Right atrium auricular region (tissue), 2 donors: Measurements from ENCODE around the gene TAF6. TPM values are rescaled to one million over a fixed set of nuclear protein-coding genes. Genes with fewer than 3 reads are reported as not detected.
A peak's percentile ranks its signal among the peaks of the same experiment; 100 is the strongest.

Source experiments
- DNase-seq: peaks from one replicate; pipeline ENCODE4 v3.0.0-alpha.2; 2019; ENCODE audit warnings: low spot score
- H3K27ac ChIP-seq, 2 donors: fragments of 200-600 bp; sonication (generic); 1 replicate in 1 of 2; 2 replicates in 1 of 2; pipeline ENCODE4 v1.5.1; 2016 to 2019
- H3K27me3 ChIP-seq, 2 donors: fragments of 200-600 bp; sonication (generic); one replicate each; pipeline versions ENCODE4 v1.5.1 to v1.6.0; 2017 to 2019
- H3K36me3 ChIP-seq: fragments of 200-600 bp; sonication (generic); one replicate; pipeline ENCODE4 v1.5.1; 2016
- H3K4me1 ChIP-seq, 2 donors: fragments of 200-600 bp; sonication (generic); one replicate each; pipeline versions ENCODE4 v1.5.1 to v1.6.0; 2017 to 2019
- H3K4me3 ChIP-seq, 2 donors: fragments of 200-600 bp; sonication (generic); 1 replicate in 1 of 2; 2 replicates in 1 of 2; pipeline ENCODE4 v1.5.1; 2017 to 2019; ENCODE audit warnings: mild to moderate bottlenecking in 1 of 2, moderate library complexity in 1 of 2
- H3K9me3 ChIP-seq, 2 donors: fragments of 200-600 bp; sonication (generic); one replicate each; pipeline ENCODE4 v1.5.1; 2019
- total RNA-seq, 2 donors: library from RNA; depleted of rRNA; stranded (reverse); fragments of >200 nt; gene quantifications; one replicate each; pipeline ENCODE4 v1.1.0, GENCODE V29; 2016
- TF ChIP-seq, protein P1 (sequence below), 2 donors: fragments of 200-600 bp; sonication (generic); IDR thresholded peaks; one replicate each; pipeline ENCODE4 v1.5.1; 2019; ENCODE audit warnings: antibody characterized with exemption in 2 of 2

TAF6 gene
- total RNA-seq, 2 donors from 2014 or later: 41.7 to 49.1 TPM

- Histone ChIP-seq H3K9me3 (no peaks in the 10 kb centered on the region), H3K36me3 (peaks cover 33% of the 10 kb centered on the region), H3K27me3 (no peaks in the 10 kb centered on the region), H3K27ac (peak overlapping the region in 1 of 2 donors; percentile 80), H3K4me1 (peaks cover 0 to 22% of the 10 kb centered on the region in 2 donors), H3K4me3 (no peak overlapping the region)
- no peak for DNase-seq
- TF ChIP-seq, protein P1, sequence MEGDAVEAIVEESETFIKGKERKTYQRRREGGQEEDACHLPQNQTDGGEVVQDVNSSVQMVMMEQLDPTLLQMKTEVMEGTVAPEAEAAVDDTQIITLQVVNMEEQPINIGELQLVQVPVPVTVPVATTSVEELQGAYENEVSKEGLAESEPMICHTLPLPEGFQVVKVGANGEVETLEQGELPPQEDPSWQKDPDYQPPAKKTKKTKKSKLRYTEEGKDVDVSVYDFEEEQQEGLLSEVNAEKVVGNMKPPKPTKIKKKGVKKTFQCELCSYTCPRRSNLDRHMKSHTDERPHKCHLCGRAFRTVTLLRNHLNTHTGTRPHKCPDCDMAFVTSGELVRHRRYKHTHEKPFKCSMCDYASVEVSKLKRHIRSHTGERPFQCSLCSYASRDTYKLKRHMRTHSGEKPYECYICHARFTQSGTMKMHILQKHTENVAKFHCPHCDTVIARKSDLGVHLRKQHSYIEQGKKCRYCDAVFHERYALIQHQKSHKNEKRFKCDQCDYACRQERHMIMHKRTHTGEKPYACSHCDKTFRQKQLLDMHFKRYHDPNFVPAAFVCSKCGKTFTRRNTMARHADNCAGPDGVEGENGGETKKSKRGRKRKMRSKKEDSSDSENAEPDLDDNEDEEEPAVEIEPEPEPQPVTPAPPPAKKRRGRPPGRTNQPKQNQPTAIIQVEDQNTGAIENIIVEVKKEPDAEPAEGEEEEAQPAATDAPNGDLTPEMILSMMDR (IDR thresholded peaks at IDR 0.05): no peak
These were observed 37.8 kb upstream of the TAF6 start for GRCh38 chr7:100157069-100157333.

GRCh38 chr7:100156331-100157068 is 37.3 kb upstream of the TAF6 start:
- DNase-seq: no peak
- Histone ChIP-seq H3K4me1 (peaks cover 0 to 22% of the 10 kb centered on the region in 2 donors), H3K27ac (peak overlapping the region in 1 of 2 donors; percentile 80), H3K9me3 (no peaks in the 10 kb centered on the region), H3K27me3 (no peaks in the 10 kb centered on the region), H3K36me3 (peaks cover 33% of the 10 kb centered on the region), H3K4me3 (no peak overlapping the region)
- TF ChIP-seq, protein P1 (IDR thresholded peaks at IDR 0.05): no peak

GRCh38 chr7:100155553-100156317 is 36.6 kb upstream of the TAF6 start:
- TF ChIP-seq, protein P1 (IDR thresholded peaks at IDR 0.05): no peak
- Histone ChIP-seq H3K4me1 (peaks cover 0 to 22% of the 10 kb centered on the region in 2 donors), H3K27ac (no peak overlapping the region), H3K36me3 (peaks cover 33% of the 10 kb centered on the region), H3K9me3 (no peaks in the 10 kb centered on the region), H3K27me3 (no peaks in the 10 kb centered on the region), H3K4me3 (no peak overlapping the region)
- no peak for DNase-seq

GRCh38 chr7:100154651-100155491 is 35.7 kb upstream of the TAF6 start:
- H3K4me3 ChIP-seq: no peak overlapping the region
- TF ChIP-seq, protein P1 (IDR thresholded peaks at IDR 0.05): no peak
- DNase-seq: no peak
- H3K9me3 ChIP-seq: no peaks in the 10 kb centered on the region
- no peak overlapping the region for H3K27ac ChIP-seq
- H3K27me3 ChIP-seq: no peaks in the 10 kb centered on the region
- peaks cover 0 to 26% of the 10 kb centered on the region in 2 donors for H3K4me1 ChIP-seq
- peaks cover 33% of the 10 kb centered on the region for H3K36me3 ChIP-seq

GRCh38 chr7:100153708-100154535 is 34.8 kb upstream of the TAF6 start:
- Histone ChIP-seq H3K36me3 (peaks cover 33% of the 10 kb centered on the region), H3K27me3 (no peaks in the 10 kb centered on the region), H3K9me3 (no peaks in the 10 kb centered on the region), H3K4me1 (peaks cover 0 to 30% of the 10 kb centered on the region in 2 donors), H3K4me3 (no peak overlapping the region), H3K27ac (no peak overlapping the region)
- TF ChIP-seq, protein P1 (IDR thresholded peaks at IDR 0.05): no peak
- no peak for DNase-seq
